IMR-90 (cell line): ENCODE data around the gene RAET1G. TPM values are rescaled to one million over a fixed set of nuclear protein-coding genes. Genes with fewer than 3 reads are reported as not detected.

Source experiments
- ATAC-seq: fragments of 200-7000 bp; cut with Tn5 transposase; 2 replicates; pipeline ENCODE4 v1.9.1; 2020; ENCODE audit warnings: low read depth, mild to moderate bottlenecking, moderate library complexity
- BruUV-seq: library from RNA; stranded (reverse); fragments of 400-500 nt; replicated peaks from 2 replicates; lab custom pipeline; 2021; lab: Mats Ljungman, UMichigan
- CTCF ChIA-PET: fragments of 300-600 bp; formaldehyde crosslinking; extraction: SDS; loops from one replicate; lab custom pipeline; 2021; ENCODE audit warnings: antibody characterized with exemption; lab: Yijun Ruan, JAX
- POLR2A ChIA-PET: fragments of 300-600 bp; sonication (Branson Sonifier 250); formaldehyde crosslinking; loops from one replicate; lab custom pipeline; 2022; ENCODE audit warnings: antibody characterized with exemption; ENCODE audit not compliant: unreplicated experiment; lab: Charles Lee
- DNase-seq: peaks from one replicate; pipeline ENCODE4 v3.0.0; 2013
- H2AFZ ChIP-seq: replicated peaks from 2 replicates; pipeline ENCODE3; 2013; ENCODE audit warnings: low read length, mild to moderate bottlenecking; ENCODE audit not compliant: poor library complexity
- H2AK5ac ChIP-seq: 2 replicates; pipeline ENCODE4 v1.6.1; 2013; ENCODE audit warnings: low read depth, low read length, inconsistent platforms
- H2AK9ac ChIP-seq: replicated peaks from 2 replicates; pipeline ENCODE3; 2013; ENCODE audit warnings: mild to moderate bottlenecking, low read depth, low read length, moderate library complexity; ENCODE audit not compliant: poor library complexity
- H2BK120ac ChIP-seq: 2 replicates; pipeline ENCODE4 v1.6.1; 2013; ENCODE audit warnings: low read depth, low read length, inconsistent platforms
- H2BK15ac ChIP-seq: 3 replicates; pipeline ENCODE4 v1.6.1; 2013; ENCODE audit warnings: low read depth, low read length, inconsistent platforms
- H2BK20ac ChIP-seq: 2 replicates; pipeline ENCODE4 v1.6.1; 2013; ENCODE audit warnings: low read depth, mild to moderate bottlenecking, inconsistent platforms, low read length, moderate library complexity
- H2BK5ac ChIP-seq: 2 replicates; pipeline ENCODE4 v1.6.1; 2013; ENCODE audit warnings: mild to moderate bottlenecking, low read depth, low read length, inconsistent platforms; ENCODE audit not compliant: poor library complexity, severe bottlenecking
- H3K14ac ChIP-seq: replicated peaks from 2 replicates; pipeline ENCODE4 v1.6.1; 2013; ENCODE audit warnings: low read depth, low read length, inconsistent platforms
- H3K18ac ChIP-seq: 2 replicates; pipeline ENCODE4 v1.6.1; 2013; ENCODE audit warnings: low read depth, low read length, control low read depth
- H3K23ac ChIP-seq: 2 replicates; pipeline ENCODE4 v1.6.1; 2013; ENCODE audit warnings: low read depth, low read length, inconsistent platforms
- H3K27ac ChIP-seq: 2 replicates; pipeline ENCODE4 v1.5.1; 2013; ENCODE audit warnings: mild to moderate bottlenecking, control low read depth, low read length; ENCODE audit not compliant: insufficient read depth
- H3K27me3 ChIP-seq: 2 replicates; pipeline ENCODE4 v1.6.1; 2013; ENCODE audit warnings: low read length; ENCODE audit not compliant: control insufficient read depth, insufficient read depth
- H3K36me3 ChIP-seq: 2 replicates; pipeline ENCODE4 v1.6.1; 2013; ENCODE audit warnings: low read length, mixed read lengths; ENCODE audit not compliant: control insufficient read depth, insufficient read depth
- H3K4ac ChIP-seq: 2 replicates; pipeline ENCODE4 v1.6.1; 2013; ENCODE audit warnings: low read depth, low read length, inconsistent platforms
- H3K4me1 ChIP-seq: 2 replicates; pipeline ENCODE4 v1.6.1; 2013; ENCODE audit warnings: low read length, mixed read lengths; ENCODE audit not compliant: control insufficient read depth, insufficient read depth
- H3K4me2 ChIP-seq: 2 replicates; pipeline ENCODE4 v1.6.1; 2013; ENCODE audit warnings: low read depth, mild to moderate bottlenecking, control low read depth, low read length, moderate library complexity
- H3K4me3 ChIP-seq: 2 replicates; pipeline ENCODE4 v1.5.1; 2013; ENCODE audit warnings: low read depth, mild to moderate bottlenecking, control low read depth, low read length, moderate library complexity; ENCODE audit not compliant: insufficient read depth
- H3K56ac ChIP-seq: 2 replicates; pipeline ENCODE4 v1.6.1; 2013; ENCODE audit warnings: low read length, inconsistent platforms; ENCODE audit not compliant: insufficient read depth; ENCODE audit errors: extremely low read depth
- H3K79me1 ChIP-seq, 2 experiments: 2 replicates each; pipeline ENCODE4 v1.6.1; 2013; ENCODE audit warnings: low read length in 2 of 2, inconsistent platforms in 1 of 2, low read depth in 1 of 2
- H3K9ac ChIP-seq: 2 replicates; pipeline ENCODE4 v1.6.1; 2013; ENCODE audit warnings: low read depth, low read length, control low read depth
- H3K9me1 ChIP-seq: 2 replicates; pipeline ENCODE4 v1.6.1; 2013; ENCODE audit warnings: low read length, inconsistent platforms; ENCODE audit not compliant: insufficient read depth
- H3K9me3 ChIP-seq: 2 replicates; pipeline ENCODE4 v1.6.1; 2013; ENCODE audit warnings: low read length; ENCODE audit not compliant: control insufficient read depth, insufficient read depth
- H4K20me1 ChIP-seq: 2 replicates; pipeline ENCODE4 v1.6.1; 2013; ENCODE audit warnings: low read length, inconsistent platforms; ENCODE audit not compliant: insufficient read depth
- H4K5ac ChIP-seq: 2 replicates; pipeline ENCODE4 v1.6.1; 2013; ENCODE audit warnings: mild to moderate bottlenecking, low read depth, low read length, control low read depth
- H4K8ac ChIP-seq, 2 experiments: 2 replicates each; pipeline ENCODE4 v1.6.1; 2013; ENCODE audit warnings: low read depth in 2 of 2, low read length in 2 of 2, control low read depth in 1 of 2, inconsistent platforms in 1 of 2
- H4K91ac ChIP-seq: 2 replicates; pipeline ENCODE4 v1.6.1; 2013; ENCODE audit warnings: low read depth, low read length, inconsistent platforms; ENCODE audit not compliant: insufficient read depth
- MAFK ChIP-seq: IDR thresholded peaks from 2 replicates; pipeline ENCODE4 v1.6.1; 2012; ENCODE audit warnings: low read depth, low read length, improper control_type of control experiment
- WGBS, 2 experiments: methylation state at CpG; one replicate each; pipeline versions ENCODE4 v1.1.5 to v1.1.7; 2013; ENCODE audit warnings: missing lambda C conversion rate in 2 of 2; ENCODE audit not compliant: insufficient read length in 1 of 2; ENCODE audit errors: extremely low coverage in 2 of 2; 5-methylcytosine and 5-hydroxymethylcytosine counted together
- dilution Hi-C: fragments of 300-500 bp; cut with HindIII; formaldehyde crosslinking; loops from one replicate; pipeline ENCODE4 v1.14.3; 2018; ENCODE audit warnings: low sequenced_read_pairs; ENCODE audit not compliant: unreplicated experiment
- in situ Hi-C: fragments of 300-500 bp; cut with MboI; formaldehyde crosslinking; loops from 3 replicates; pipeline ENCODE4 v1.14.3; 2019; ENCODE audit warnings: low sequenced_read_pairs, inconsistent platforms, mixed read lengths
- intact Hi-C: fragments of 100-400 bp; cut with micrococcal nuclease; formaldehyde crosslinking; loops from 2 replicates; pipeline ENCODE4 v1.10.0; 2022
- polyA plus RNA-seq, 3 experiments: library from polyadenylated mRNA; depleted of rRNA; stranded (reverse); fragments of >200 nt; gene quantifications; 2 replicates each; pipeline ENCODE4 v1.2.3, GENCODE V29; 2012; ENCODE audit warnings: low replicate concordance in 1 of 3
- total RNA-seq: library from RNA; depleted of rRNA; stranded (reverse); fragments of >200 nt; gene quantifications from 2 replicates; pipeline ENCODE4 v1.2.3, GENCODE V29; 2012
- TF ChIP-seq, protein P1 (sequence below): fragments of 150-350 bp; IDR thresholded peaks from 2 replicates; pipeline ENCODE4 v1.6.1; 2016; ENCODE audit warnings: low read depth, mild to moderate bottlenecking, low read length, moderate library complexity, borderline replicate concordance

Gene RAET1G
- total and polyA plus RNA-seq, 2 of the 4 experiments (the other 2 are of a cell fraction), result 1.3 to 4.2 TPM

DNA sequence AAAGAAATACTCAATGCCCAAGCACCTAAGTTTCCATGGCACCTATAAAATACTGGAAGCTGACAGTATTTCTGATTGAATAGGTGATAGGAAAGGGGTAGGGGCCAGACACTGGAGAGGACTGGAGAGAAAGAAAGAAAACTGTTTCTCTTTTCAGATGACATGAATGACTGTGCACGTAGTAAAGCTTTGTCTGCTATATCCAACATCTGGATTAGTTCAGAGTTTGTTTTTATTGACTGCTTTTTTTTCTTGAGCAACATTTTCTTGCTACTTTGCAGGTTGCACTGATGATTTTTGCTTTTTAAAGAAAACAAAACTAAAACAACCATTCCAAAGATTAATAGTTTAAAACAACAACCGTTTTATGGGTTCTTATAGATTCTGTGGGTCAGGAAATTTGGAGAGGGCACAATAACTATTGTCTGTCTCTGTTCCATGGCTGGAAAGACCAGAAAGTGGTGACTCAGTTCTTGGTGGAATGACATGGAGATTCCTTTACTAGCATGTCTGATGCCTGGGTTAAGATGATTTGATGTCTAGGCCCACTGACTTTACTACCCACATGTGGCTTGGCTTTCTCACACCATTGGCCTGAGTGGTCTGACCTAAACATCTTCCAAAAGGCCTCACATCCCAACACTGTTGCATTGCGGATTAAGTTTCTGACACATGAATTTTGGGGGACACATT, 46.5 kb downstream of the RAET1G start:
- Histone ChIP-seq H3K27me3 (peaks cover 15% of the 10 kb centered on the region), H2BK20ac (no peak overlapping the region), H3K9ac (no peak overlapping the region), H2AK5ac (no peak overlapping the region), H3K14ac (no peak overlapping the region), H3K9me1 (no peaks in the 10 kb centered on the region), H3K23ac (no peak overlapping the region), H4K5ac (no peak overlapping the region), H4K91ac (no peak overlapping the region), H2BK15ac (no peak overlapping the region), H4K8ac (no peak overlapping the region), H3K4me3 (no peak overlapping the region), H3K18ac (no peak overlapping the region), H3K4me1 (no peaks in the 10 kb centered on the region), H3K27ac (no peak overlapping the region), H3K56ac (no peak overlapping the region), H2AK9ac (no peak overlapping the region), H2AFZ (peak overlapping the region; percentile 14), H4K20me1 (no peaks in the 10 kb centered on the region), H3K36me3 (no peaks in the 10 kb centered on the region), H3K4ac (no peak overlapping the region), H3K9me3 (no peaks in the 10 kb centered on the region), H2BK5ac (no peak overlapping the region), H2BK120ac (no peak overlapping the region), H3K4me2 (no peak overlapping the region), H3K79me1 (no peaks in the 10 kb centered on the region)
- in situ Hi-C loops, result no loop called here
- WGBS, 2 experiments, result no CpG with 5 or more reads among the region's 3 CpGs
- TF ChIP-seq MAFK, result no peak
- TF ChIP-seq, protein P1, sequence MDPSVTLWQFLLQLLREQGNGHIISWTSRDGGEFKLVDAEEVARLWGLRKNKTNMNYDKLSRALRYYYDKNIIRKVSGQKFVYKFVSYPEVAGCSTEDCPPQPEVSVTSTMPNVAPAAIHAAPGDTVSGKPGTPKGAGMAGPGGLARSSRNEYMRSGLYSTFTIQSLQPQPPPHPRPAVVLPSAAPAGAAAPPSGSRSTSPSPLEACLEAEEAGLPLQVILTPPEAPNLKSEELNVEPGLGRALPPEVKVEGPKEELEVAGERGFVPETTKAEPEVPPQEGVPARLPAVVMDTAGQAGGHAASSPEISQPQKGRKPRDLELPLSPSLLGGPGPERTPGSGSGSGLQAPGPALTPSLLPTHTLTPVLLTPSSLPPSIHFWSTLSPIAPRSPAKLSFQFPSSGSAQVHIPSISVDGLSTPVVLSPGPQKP, result no peak
- ATAC-seq (no peak), DNase-seq (no peak)
- POLR2A ChIA-PET, result no interaction called here
- intact Hi-C loops, result no loop called here
- no TSS peak for BruUV-seq
- CTCF ChIA-PET, result no interaction called here
- dilution Hi-C loops, result no loop called here
